GM12874 (cell line): ENCODE measurements around the gene FAM162A.

Experiments
- TF ChIP-seq, protein P1 (sequence below): IDR thresholded peaks from 2 replicates; pipeline ENCODE4 v1.5.1; 2011; ENCODE audit warnings: low read depth, mild to moderate bottlenecking, control low read depth, low read length, moderate library complexity; ENCODE audit not compliant: insufficient read depth

Gene FAM162A

GRCh38 chr3:122427857-122428471, 44.0 kb downstream of the FAM162A start:
- TF ChIP-seq, protein P1, sequence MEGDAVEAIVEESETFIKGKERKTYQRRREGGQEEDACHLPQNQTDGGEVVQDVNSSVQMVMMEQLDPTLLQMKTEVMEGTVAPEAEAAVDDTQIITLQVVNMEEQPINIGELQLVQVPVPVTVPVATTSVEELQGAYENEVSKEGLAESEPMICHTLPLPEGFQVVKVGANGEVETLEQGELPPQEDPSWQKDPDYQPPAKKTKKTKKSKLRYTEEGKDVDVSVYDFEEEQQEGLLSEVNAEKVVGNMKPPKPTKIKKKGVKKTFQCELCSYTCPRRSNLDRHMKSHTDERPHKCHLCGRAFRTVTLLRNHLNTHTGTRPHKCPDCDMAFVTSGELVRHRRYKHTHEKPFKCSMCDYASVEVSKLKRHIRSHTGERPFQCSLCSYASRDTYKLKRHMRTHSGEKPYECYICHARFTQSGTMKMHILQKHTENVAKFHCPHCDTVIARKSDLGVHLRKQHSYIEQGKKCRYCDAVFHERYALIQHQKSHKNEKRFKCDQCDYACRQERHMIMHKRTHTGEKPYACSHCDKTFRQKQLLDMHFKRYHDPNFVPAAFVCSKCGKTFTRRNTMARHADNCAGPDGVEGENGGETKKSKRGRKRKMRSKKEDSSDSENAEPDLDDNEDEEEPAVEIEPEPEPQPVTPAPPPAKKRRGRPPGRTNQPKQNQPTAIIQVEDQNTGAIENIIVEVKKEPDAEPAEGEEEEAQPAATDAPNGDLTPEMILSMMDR, result no peak

- TF ChIP-seq, protein P1, result no peak
Measured at GRCh38 chr3:122430371-122430770, 46.4 kb downstream of the FAM162A start.

DNA sequence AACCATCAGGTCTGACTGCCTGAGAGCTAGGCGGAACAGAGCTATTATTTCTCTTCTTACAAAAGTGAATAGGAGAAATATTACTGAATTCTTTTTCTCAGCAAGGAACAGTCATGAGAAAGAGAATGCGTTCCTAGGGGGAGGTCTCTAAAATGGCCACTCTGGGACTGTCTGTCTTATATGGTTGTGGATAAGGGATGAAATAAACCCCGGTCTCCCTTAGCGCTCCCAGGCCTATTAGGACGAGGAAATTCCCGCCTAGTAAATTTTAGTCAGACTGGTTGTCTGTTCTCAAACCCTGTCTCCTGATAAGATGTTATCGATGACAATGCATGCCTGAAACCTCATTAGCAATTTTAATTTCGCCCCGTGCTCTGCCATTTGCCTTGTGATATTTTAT, 52.0 kb downstream of the FAM162A start:
- TF ChIP-seq, protein P1, result no peak

GRCh38 chr3:122443090-122443489, 59.1 kb downstream of the FAM162A start:
- TF ChIP-seq, protein P1, result no peak

GRCh38 chr3:122451371-122451770, 67.4 kb downstream of the FAM162A start:
- TF ChIP-seq, protein P1, result no peak

DNA sequence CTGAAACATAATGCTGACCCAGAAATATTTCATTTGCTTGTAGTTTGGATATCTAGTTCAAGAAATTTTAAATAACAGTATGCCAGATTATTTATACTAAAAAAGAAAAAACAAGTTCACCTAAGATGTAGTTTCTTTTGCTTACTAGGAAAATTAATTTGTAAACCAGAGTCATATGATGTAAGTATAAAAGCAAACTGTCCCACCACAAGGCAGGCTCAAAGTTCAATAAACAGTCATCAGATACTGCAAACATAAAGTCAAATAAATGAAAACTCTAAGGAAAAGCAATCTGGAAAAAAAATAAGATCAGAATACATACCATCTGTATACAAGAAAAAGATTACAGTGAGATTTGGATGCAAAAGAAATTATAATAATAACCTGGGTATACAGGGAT, 72.1 kb downstream of the FAM162A start:
- TF ChIP-seq, protein P1, result no peak

GRCh38 chr3:122457706-122458105, 73.7 kb downstream of the FAM162A start:
- TF ChIP-seq, protein P1, result no peak
